GM19193 (cell line): ENCODE measurements around the gene MAST4.

Experiments used
- POLR2A ChIP-seq: IDR thresholded peaks from 4 replicates; pipeline ENCODE4 v1.6.1; 2011; ENCODE audit not compliant: insufficient read depth, insufficient read length; ENCODE audit errors: extremely low read depth

Gene MAST4

GRCh38 chr5:67140413-67140812, 544.2 kb downstream of the MAST4 start:
- TF ChIP-seq POLR2A: no peak

GRCh38 chr5:67141644-67142043, 545.5 kb downstream of the MAST4 start:
- TF ChIP-seq POLR2A: no peak

- no peak for TF ChIP-seq POLR2A
These were observed 546.6 kb downstream of the MAST4 start for GRCh38 chr5:67142816-67143215.

GRCh38 chr5:67143549-67143948, 547.4 kb downstream of the MAST4 start:
- TF ChIP-seq POLR2A: no peak

- no peak for TF ChIP-seq POLR2A
These were observed 548.0 kb downstream of the MAST4 start for GRCh38 chr5:67144183-67144639.

- no peak for TF ChIP-seq POLR2A
These were observed 550.4 kb downstream of the MAST4 start for GRCh38 chr5:67146574-67146973.

- TF ChIP-seq POLR2A: no peak
These were observed 550.8 kb downstream of the MAST4 start for GRCh38 chr5:67146981-67147380.

- no peak for TF ChIP-seq POLR2A
These were observed 551.6 kb downstream of the MAST4 start for GRCh38 chr5:67147760-67148159.

GRCh38 chr5:67149057-67149950, 553.1 kb downstream of the MAST4 start:
- no peak for TF ChIP-seq POLR2A

GRCh38 chr5:67149951-67150523, 553.8 kb downstream of the MAST4 start:
- TF ChIP-seq POLR2A: no peak

GRCh38 chr5:67152400-67152799, 556.2 kb downstream of the MAST4 start:
- no peak for TF ChIP-seq POLR2A

- no peak for TF ChIP-seq POLR2A
These were observed 557.1 kb downstream of the MAST4 start for GRCh38 chr5:67153292-67153691.

- TF ChIP-seq POLR2A: no peak
These were observed 558.5 kb downstream of the MAST4 start for GRCh38 chr5:67154556-67155206.

- TF ChIP-seq POLR2A: no peak
These were observed 560.9 kb downstream of the MAST4 start for GRCh38 chr5:67156976-67157583.

GRCh38 chr5:67160272-67160671, 564.1 kb downstream of the MAST4 start:
- no peak for TF ChIP-seq POLR2A
